ENCODE data around the gene WIPF1. TPM values are rescaled to one million over a fixed set of nuclear protein-coding genes. Genes with fewer than 3 reads are reported as not detected.

Gene WIPF1
- total RNA-seq, 8 experiments from 2014 or later: 3.7 to 14.3 (median 8.0) TPM

- in situ Hi-C loops (cut with MboI; ENCODE audit: low pct_unique_long_range_greater_than_20kb in 2 of 9, low sequenced_read_pairs in 9 of 9, unreplicated experiment in 9 of 9): loop anchor here in 1 of 9 experiments (10.0 kb wide), 1 partner anchor 111 kb away; no protein-coding TSS in a partner anchor
- Histone ChIP-seq H3K27ac (no peak overlapping the region), H3K4me3 (no peak overlapping the region), H3K4me1 (replicated peaks in 1 of 2) (no peaks in the 10 kb centered on the region)
- ATAC-seq (replicated peaks in 6 of 8): no peak
- 83 to 100% (median 96%) methylated on average over 1 to 6 of the region's 6 CpGs; no CpG with 5 or more reads in 2 of the 10 experiments for WGBS, 10 experiments
These were observed 24.0 kb downstream of the WIPF1 start for GRCh38 chr2:174573621-174574081.

- no peak overlapping the region for H3K27ac ChIP-seq
- no peaks in the 10 kb centered on the region for H3K4me1 ChIP-seq (replicated peaks in 1 of 2)
- 70 to 93% (median 77%) methylated on average over 2 to 3 of the region's 3 CpGs; no CpG with 5 or more reads in 2 of the 10 experiments for WGBS, 10 experiments
- no peak for ATAC-seq (replicated peaks in 6 of 8)
- no peak overlapping the region for H3K4me3 ChIP-seq
- in situ Hi-C loops (cut with MboI; ENCODE audit: low pct_unique_long_range_greater_than_20kb in 2 of 9, low sequenced_read_pairs in 9 of 9, unreplicated experiment in 9 of 9): loop anchor here in 1 of 9 experiments (10.0 kb wide), 1 partner anchor 112 kb away; no protein-coding TSS in a partner anchor
These were observed 25.0 kb downstream of the WIPF1 start for GRCh38 chr2:174572556-174572955.

- Histone ChIP-seq H3K4me1 (replicated peaks in 1 of 2) (no peaks in the 10 kb centered on the region), H3K4me3 (no peak overlapping the region), H3K27ac (no peak overlapping the region)
- WGBS, 10 experiments: 96 to 100% (median 100%) methylated on average over 1 to 4 of the region's 33 CpGs; no CpG with 5 or more reads in 7 of the 10 experiments
- in situ Hi-C loops (cut with MboI; ENCODE audit: low pct_unique_long_range_greater_than_20kb in 2 of 9, low sequenced_read_pairs in 9 of 9, unreplicated experiment in 9 of 9): loop anchor here in 1 of 9 experiments (10.0 kb wide), 1 partner anchor 113 kb away; no protein-coding TSS in a partner anchor
- ATAC-seq (replicated peaks in 6 of 8): no peak
These were observed 25.8 kb downstream of the WIPF1 start for GRCh38 chr2:174571669-174572323.

- Histone ChIP-seq H3K27ac (no peak overlapping the region), H3K4me3 (no peak overlapping the region), H3K4me1 (replicated peaks in 1 of 2) (no peaks in the 10 kb centered on the region)
- in situ Hi-C loops (cut with MboI; ENCODE audit: low pct_unique_long_range_greater_than_20kb in 2 of 9, low sequenced_read_pairs in 9 of 9, unreplicated experiment in 9 of 9): loop anchor here in 1 of 9 experiments (10.0 kb wide), 1 partner anchor 114 kb away; no protein-coding TSS in a partner anchor
- ATAC-seq (replicated peaks in 6 of 8): no peak
- WGBS, 10 experiments: 78 to 100% (median 94%) methylated on average over 1 to 8 of the region's 8 CpGs
These were observed 27.2 kb downstream of the WIPF1 start for GRCh38 chr2:174570318-174570958.

GRCh38 chr2:174569678-174570077, 27.9 kb downstream of the WIPF1 start:
- Histone ChIP-seq H3K4me3 (no peak overlapping the region), H3K4me1 (replicated peaks in 1 of 2) (no peaks in the 10 kb centered on the region), H3K27ac (no peak overlapping the region)
- no peak for ATAC-seq (replicated peaks in 6 of 8)
- WGBS, 10 experiments: 18 to 80% (median 59%) methylated on average over 1 of the region's 1 CpG; no CpG with 5 or more reads in 4 of the 10 experiments
- in situ Hi-C loops (cut with MboI; ENCODE audit: low pct_unique_long_range_greater_than_20kb in 2 of 9, low sequenced_read_pairs in 9 of 9, unreplicated experiment in 9 of 9): loop anchor here in 1 of 9 experiments (10.0 kb wide), 1 partner anchor 115 kb away; no protein-coding TSS in a partner anchor

- Histone ChIP-seq H3K4me3 (no peak overlapping the region), H3K4me1 (replicated peaks in 1 of 2) (no peaks in the 10 kb centered on the region), H3K27ac (no peak overlapping the region)
- ATAC-seq (replicated peaks in 6 of 8): no peak
- in situ Hi-C loops (cut with MboI; ENCODE audit: low pct_unique_long_range_greater_than_20kb in 2 of 9, low sequenced_read_pairs in 9 of 9, unreplicated experiment in 9 of 9): no loop called here
These were observed 29.2 kb downstream of the WIPF1 start for GRCh38 chr2:174568425-174568824.

GRCh38 chr2:174566871-174567270, 30.7 kb downstream of the WIPF1 start:
- in situ Hi-C loops (cut with MboI; ENCODE audit: low pct_unique_long_range_greater_than_20kb in 2 of 9, low sequenced_read_pairs in 9 of 9, unreplicated experiment in 9 of 9): no loop called here
- ATAC-seq (replicated peaks in 6 of 8): no peak
- Histone ChIP-seq H3K4me3 (no peak overlapping the region), H3K27ac (no peak overlapping the region), H3K4me1 (replicated peaks in 1 of 2) (no peaks in the 10 kb centered on the region)
- 81 to 100% (median 96%) methylated on average over 1 to 9 of the region's 9 CpGs; no CpG with 5 or more reads in 2 of the 10 experiments for WGBS, 10 experiments

GRCh38 chr2:174563530-174564282, 33.9 kb downstream of the WIPF1 start:
- no peak for ATAC-seq (replicated peaks in 6 of 8)
- WGBS, 10 experiments: 90 to 100% (median 94%) methylated on average over 1 to 4 of the region's 5 CpGs; no CpG with 5 or more reads in 1 of the 10 experiments
- in situ Hi-C loops (cut with MboI; ENCODE audit: low pct_unique_long_range_greater_than_20kb in 2 of 9, low sequenced_read_pairs in 9 of 9, unreplicated experiment in 9 of 9): no loop called here
- H3K4me3 ChIP-seq: no peak overlapping the region
- no peaks in the 10 kb centered on the region for H3K4me1 ChIP-seq (replicated peaks in 1 of 2)
- H3K27ac ChIP-seq: no peak overlapping the region

- 49 to 100% (median 84%) methylated on average over 1 to 5 of the region's 5 CpGs; no CpG with 5 or more reads in 2 of the 10 experiments for WGBS, 10 experiments
- H3K4me1 ChIP-seq (replicated peaks in 1 of 2): no peaks in the 10 kb centered on the region
- no peak overlapping the region for H3K4me3 ChIP-seq
- H3K27ac ChIP-seq: no peak overlapping the region
- no peak for ATAC-seq (replicated peaks in 6 of 8)
- in situ Hi-C loops (cut with MboI; ENCODE audit: low pct_unique_long_range_greater_than_20kb in 2 of 9, low sequenced_read_pairs in 9 of 9, unreplicated experiment in 9 of 9): no loop called here
These were observed 35.6 kb downstream of the WIPF1 start for GRCh38 chr2:174561972-174562370.

GRCh38 chr2:174561283-174561971, 36.2 kb downstream of the WIPF1 start:
- Histone ChIP-seq H3K27ac (no peak overlapping the region), H3K4me3 (no peak overlapping the region), H3K4me1 (replicated peaks in 1 of 2) (no peaks in the 10 kb centered on the region)
- WGBS, 10 experiments: 9 to 88% (median 63%) methylated on average over 4 to 6 of the region's 8 CpGs; no CpG with 5 or more reads in 2 of the 10 experiments
- peak in 1 of 8 experiments; percentile 79 for ATAC-seq (replicated peaks in 6 of 8)
- in situ Hi-C loops (cut with MboI; ENCODE audit: low pct_unique_long_range_greater_than_20kb in 2 of 9, low sequenced_read_pairs in 9 of 9, unreplicated experiment in 9 of 9): no loop called here

- ATAC-seq (replicated peaks in 6 of 8): no peak
- Histone ChIP-seq H3K27ac (no peak overlapping the region), H3K4me3 (no peak overlapping the region), H3K4me1 (replicated peaks in 1 of 2) (no peaks in the 10 kb centered on the region)
- in situ Hi-C loops (cut with MboI; ENCODE audit: low pct_unique_long_range_greater_than_20kb in 2 of 9, low sequenced_read_pairs in 9 of 9, unreplicated experiment in 9 of 9): no loop called here
These were observed 36.9 kb downstream of the WIPF1 start for GRCh38 chr2:174560737-174561136.

GRCh38 chr2:174555998-174556397, 41.6 kb downstream of the WIPF1 start:
- 17 to 100% (median 76%) methylated on average over 1 to 4 of the region's 4 CpGs; no CpG with 5 or more reads in 2 of the 10 experiments for WGBS, 10 experiments

More at GRCh38 chr2:174555998-174556397, 41.6 kb downstream of the WIPF1 start:
- Histone ChIP-seq H3K4me3 (no peak overlapping the region), H3K27ac (no peak overlapping the region), H3K4me1 (replicated peaks in 1 of 2) (no peaks in the 10 kb centered on the region)
- no peak for ATAC-seq (replicated peaks in 6 of 8)
- in situ Hi-C loops (cut with MboI; ENCODE audit: low pct_unique_long_range_greater_than_20kb in 2 of 9, low sequenced_read_pairs in 9 of 9, unreplicated experiment in 9 of 9): no loop called here

Measured in motor neuron (in vitro differentiated cells).